H1 (cell line): ENCODE measurements around the gene PLCXD1. TPM values are rescaled to one million over a fixed set of nuclear protein-coding genes. Genes with fewer than 3 reads are reported as not detected.

Experiments
- CTCF ChIA-PET: fragments of 300-600 bp; sonication (Branson Sonifier 250); formaldehyde crosslinking; loops from one replicate; lab custom pipeline; 2021; ENCODE audit not compliant: partially characterized antibody; lab: Charles Lee
- POLR2A ChIA-PET: fragments of 300-600 bp; sonication (Branson Sonifier 250); formaldehyde crosslinking; loops from one replicate; lab custom pipeline; 2021; ENCODE audit warnings: inconsistent platforms; ENCODE audit not compliant: partially characterized antibody; lab: Charles Lee
- DNase-seq, 2 experiments: peaks; one replicate each; pipeline versions ENCODE4 v3.0.0 to v3.0.0-alpha.2; 2010 to 2022; ENCODE audit warnings: low spot score in 2 of 2, low read depth in 1 of 2, mixed read lengths in 1 of 2
- FAIRE-seq: peaks from 2 replicates; lab custom pipeline; 2011; peaks lifted over from hg19 to GRCh38; lab: Jason Lieb, UNC
- H2AFZ ChIP-seq: 2 replicates; pipeline ENCODE4 v1.8.1; 2012; ENCODE audit warnings: low read length, inconsistent platforms
- H2AK5ac ChIP-seq: 2 replicates; pipeline ENCODE4 v1.6.1; 2013; ENCODE audit warnings: low read depth, low read length
- H2BK120ac ChIP-seq: replicated peaks from 2 replicates; pipeline ENCODE3; 2013; ENCODE audit warnings: low read depth, low read length, inconsistent platforms
- H2BK12ac ChIP-seq: 2 replicates; pipeline ENCODE4 v1.6.1; 2013; ENCODE audit warnings: low read depth, low read length
- H2BK15ac ChIP-seq: 2 replicates; pipeline ENCODE4 v1.6.1; 2013; ENCODE audit warnings: low read length
- H2BK20ac ChIP-seq: 2 replicates; pipeline ENCODE4 v1.6.1; 2013; ENCODE audit warnings: low read length
- H2BK5ac ChIP-seq: 2 replicates; pipeline ENCODE4 v1.6.1; 2013; ENCODE audit warnings: low read depth, low read length
- H3K14ac ChIP-seq: 2 replicates; pipeline ENCODE4 v1.6.1; 2013; ENCODE audit warnings: inconsistent platforms; ENCODE audit not compliant: insufficient read length
- H3K18ac ChIP-seq: 2 replicates; pipeline ENCODE4 v1.6.1; 2013; ENCODE audit warnings: low read length; ENCODE audit errors: extremely low read depth
- H3K23ac ChIP-seq: 2 replicates; pipeline ENCODE4 v1.6.1; 2013; ENCODE audit warnings: inconsistent platforms; ENCODE audit not compliant: insufficient read length
- H3K23me2 ChIP-seq: 2 replicates; pipeline ENCODE4 v1.6.1; 2013; ENCODE audit warnings: low read depth, low read length
- H3K27ac ChIP-seq: 2 replicates; pipeline ENCODE4 v1.6.1; 2011; ENCODE audit warnings: low read depth, low read length, inconsistent platforms
- H3K27me3 ChIP-seq, 4 experiments: replicated peaks in 1 of 4; 1 replicate in 1 of 4; 2 replicates in 3 of 4; pipeline versions ENCODE4 v1.6.1 to v1.8.1; 2011 to 2013; ENCODE audit warnings: low read length in 3 of 4, mild to moderate bottlenecking in 3 of 4, inconsistent platforms in 2 of 4, mixed read lengths in 2 of 4, moderate library complexity in 1 of 4; ENCODE audit not compliant: control insufficient read depth in 3 of 4, insufficient read depth in 3 of 4; ENCODE audit errors: extremely low read depth in 1 of 4
- H3K36me3 ChIP-seq, 4 experiments: 2 replicates each; pipeline versions ENCODE4 v1.6.1 to v1.8.1; 2011 to 2013; ENCODE audit warnings: mild to moderate bottlenecking in 4 of 4, low read length in 3 of 4, moderate library complexity in 2 of 4, control low read depth in 1 of 4, inconsistent platforms in 1 of 4; ENCODE audit not compliant: insufficient read depth in 4 of 4, control insufficient read depth in 2 of 4
- H3K4ac ChIP-seq: replicated peaks from 2 replicates; pipeline ENCODE3; 2013; ENCODE audit warnings: low read length, low read depth, mixed read lengths, inconsistent platforms; ENCODE audit not compliant: insufficient read length
- H3K4me1 ChIP-seq, 4 experiments: replicated peaks in 1 of 4; 1 replicate in 1 of 4; 2 replicates in 3 of 4; pipeline versions ENCODE4 v1.6.1 to v1.8.1; 2011 to 2013; ENCODE audit warnings: low read length in 3 of 4, inconsistent platforms in 2 of 4, mixed read lengths in 1 of 4; ENCODE audit not compliant: insufficient read depth in 4 of 4, control insufficient read depth in 3 of 4
- H3K4me2 ChIP-seq, 2 experiments: 2 replicates each; pipeline versions ENCODE4 v1.6.1 to v1.8.1; 2011 to 2013; ENCODE audit warnings: low read depth in 2 of 2, low read length in 2 of 2, control low read depth in 1 of 2, inconsistent platforms in 1 of 2, mild to moderate bottlenecking in 1 of 2; ENCODE audit not compliant: insufficient read depth in 1 of 2
- H3K4me3 ChIP-seq, 4 experiments: fragments of 200-600, 300-600 bp in 1 of 4; sonication (generic), shearing (Covaris generic), sonication (Bioruptor Twin) in 1 of 4; 2 replicates each; pipeline versions ENCODE4 v1.5.1 to v1.8.1; 2011 to 2016; ENCODE audit warnings: low read length in 4 of 4, low read depth in 3 of 4, control low read depth in 2 of 4, inconsistent platforms in 2 of 4, mild to moderate bottlenecking in 2 of 4, mixed read lengths in 1 of 4, moderate library complexity in 1 of 4; ENCODE audit not compliant: insufficient read depth in 2 of 4; ENCODE audit errors: extremely low read depth in 1 of 4
- H3K56ac ChIP-seq: replicated peaks from 2 replicates; pipeline ENCODE3; 2013; ENCODE audit warnings: low read depth, mild to moderate bottlenecking, mixed read lengths, low read length, inconsistent platforms; ENCODE audit not compliant: insufficient read length
- H3K79me1 ChIP-seq: 2 replicates; pipeline ENCODE4 v1.6.1; 2013; ENCODE audit warnings: low read depth, low read length, control low read depth
- H3K79me2 ChIP-seq, 2 experiments: 2 replicates each; pipeline versions ENCODE4 v1.6.1 to v1.8.1; 2012 to 2013; ENCODE audit warnings: low read length in 2 of 2, mild to moderate bottlenecking in 2 of 2, inconsistent platforms in 1 of 2; ENCODE audit not compliant: insufficient read depth in 2 of 2, control insufficient read depth in 1 of 2
- H3K9ac ChIP-seq, 4 experiments: replicated peaks in 1 of 4; 1 replicate in 1 of 4; 2 replicates in 3 of 4; pipeline versions ENCODE4 v1.6.1 to v1.8.1; 2011 to 2013; ENCODE audit warnings: low read depth in 3 of 4, low read length in 3 of 4, control low read depth in 2 of 4, mild to moderate bottlenecking in 2 of 4, moderate library complexity in 2 of 4, inconsistent platforms in 1 of 4; ENCODE audit errors: extremely low read depth in 1 of 4
- H3K9me3 ChIP-seq, 2 experiments: 2 replicates each; pipeline versions ENCODE4 v1.6.1 to v1.8.1; 2012 to 2013; ENCODE audit warnings: mild to moderate bottlenecking in 2 of 2, moderate library complexity in 2 of 2, control low read depth in 1 of 2, inconsistent platforms in 1 of 2, low read depth in 1 of 2, low read length in 1 of 2, mixed read lengths in 1 of 2; ENCODE audit not compliant: insufficient read depth in 2 of 2
- H4K20me1 ChIP-seq, 2 experiments: replicated peaks in 1 of 2; 2 replicates each; pipeline versions ENCODE3 to v1.8.1; 2011 to 2013; ENCODE audit warnings: inconsistent platforms in 2 of 2, low read length in 2 of 2, mild to moderate bottlenecking in 1 of 2; ENCODE audit not compliant: insufficient read depth in 2 of 2, control insufficient read depth in 1 of 2
- H4K5ac ChIP-seq: 2 replicates; pipeline ENCODE4 v1.6.1; 2013; ENCODE audit warnings: low read length, low read depth, mixed read lengths, inconsistent platforms; ENCODE audit not compliant: insufficient read length
- H4K8ac ChIP-seq: 2 replicates; pipeline ENCODE4 v1.8.0; 2013; ENCODE audit warnings: mild to moderate bottlenecking, moderate library complexity, low read length, inconsistent platforms; ENCODE audit not compliant: insufficient read depth; ENCODE audit errors: extremely low read depth
- H4K91ac ChIP-seq: replicated peaks from 2 replicates; pipeline ENCODE3; 2013; ENCODE audit warnings: low read length, mixed read lengths, inconsistent platforms; ENCODE audit not compliant: insufficient read length
- ATF3 ChIP-seq: IDR thresholded peaks from 2 replicates; pipeline ENCODE4 v1.6.1; 2011; ENCODE audit warnings: low read depth, mild to moderate bottlenecking, low read length; ENCODE audit not compliant: insufficient read depth
- CREB1 ChIP-seq: IDR thresholded peaks from 2 replicates; pipeline ENCODE4 v1.6.1; 2012; ENCODE audit warnings: inconsistent platforms
- FOSL1 ChIP-seq: IDR thresholded peaks from 2 replicates; pipeline ENCODE4 v1.6.1; 2011; ENCODE audit warnings: mild to moderate bottlenecking, low read depth, low read length, moderate library complexity; ENCODE audit not compliant: insufficient read depth
- HDAC6 ChIP-seq: IDR thresholded peaks from one replicate; pipeline ENCODE4 v1.7.1; 2012; ENCODE audit warnings: low read depth, mild to moderate bottlenecking, inconsistent platforms, low read length, moderate library complexity
- JUND ChIP-seq: IDR thresholded peaks from 2 replicates; pipeline ENCODE4 v1.6.1; 2011; ENCODE audit warnings: mild to moderate bottlenecking, improper control_type of control experiment, low read length
- MAFK ChIP-seq: IDR thresholded peaks from 2 replicates; pipeline ENCODE4 v1.6.1; 2012; ENCODE audit warnings: low read depth, mild to moderate bottlenecking, improper control_type of control experiment, low read length
- POLR2AphosphoS5 ChIP-seq: IDR thresholded peaks from 2 replicates; pipeline ENCODE4 v1.6.1; 2011; ENCODE audit warnings: low read depth, low read length
- TAF7 ChIP-seq: optimal IDR thresholded peaks from 2 replicates; pipeline ENCODE3; 2011; ENCODE audit warnings: low read depth, mild to moderate bottlenecking, inconsistent platforms, low read length, moderate library complexity, borderline replicate concordance
- USF2 ChIP-seq: IDR thresholded peaks from 2 replicates; pipeline ENCODE4 v1.6.1; 2011; ENCODE audit warnings: low read length, improper control_type of control experiment
- WGBS, 2 experiments: shearing (Covaris generic) in 1 of 2; methylation state at CpG; one replicate each; pipeline versions ENCODE4 v1.1.6 to v1.1.7; 2013 to 2015; ENCODE audit warnings: low lambda C conversion rate in 2 of 2, mixed read lengths in 2 of 2, inconsistent platforms in 1 of 2, low coverage in 1 of 2, missing lambda C conversion rate in 1 of 2; ENCODE audit not compliant: insufficient replicate concordance in 2 of 2, insufficient coverage in 1 of 2, insufficient read length in 1 of 2; ENCODE audit errors: extremely low coverage in 1 of 2, missing lambda C conversion rate in 1 of 2; 5-methylcytosine and 5-hydroxymethylcytosine counted together
- polyA plus RNA-seq, 7 experiments: library from polyadenylated mRNA; depleted of rRNA in 3 of 7; stranded (reverse) in 5 of 7; unstranded in 2 of 7; fragments of >200 nt in 5 of 7; fragments of 200-250 nt in 2 of 7; gene quantifications; 1 replicate in 5 of 7; 2 replicates in 1 of 7; 4 replicates in 1 of 7; pipeline versions ENCODE4 v1.2.1 to v1.2.3, GENCODE V29; 2011 to 2013; ENCODE audit warnings: missing spikeins in 2 of 7, mixed read lengths in 2 of 7
- total RNA-seq: library from RNA; stranded (reverse); fragmentation: NEBNext Ultra II Directional; extraction: Animal tissue kit (Norgen Biotek cat#: 25700); gene quantifications from 2 replicates; pipeline ENCODE4 v1.2.1, GENCODE V29; 2021

The PLCXD1 gene
- total and polyA plus RNA-seq, 2 of the 8 experiments (the other 6 are each of a cell fraction or from before 2014, with no cell fraction given), result 93.6 to 124 TPM

GRCh38 chrX:295136-295535, 14.0 kb downstream of the PLCXD1 start:
- TF ChIP-seq CREB1, result no peak
- TF ChIP-seq USF2, result no peak
- no peak for TF ChIP-seq TAF7
- no peak for TF ChIP-seq POLR2AphosphoS5
- TF ChIP-seq JUND, result no peak
- no peak for TF ChIP-seq ATF3
- no peak for TF ChIP-seq MAFK
- TF ChIP-seq HDAC6, result no peak
- no peak for TF ChIP-seq FOSL1
- Histone ChIP-seq H3K27ac (no peak overlapping the region), H3K4me1 (no peaks in the 10 kb centered on the region), H3K18ac (no peak overlapping the region), H4K5ac (no peak overlapping the region), H4K91ac (no peak overlapping the region), H2BK120ac (no peak overlapping the region), H2BK15ac (no peak overlapping the region), H3K56ac (no peak overlapping the region), H2BK12ac (no peak overlapping the region), H3K23ac (no peak overlapping the region), H3K36me3 (peaks cover 34 to 83% (median 57%) of the 10 kb centered on the region in 4 experiments), H3K4me2 (no peak overlapping the region), H2AFZ (no peak overlapping the region), H2AK5ac (no peak overlapping the region), H3K27me3 (no peaks in the 10 kb centered on the region), H2BK5ac (no peak overlapping the region), H3K79me2 (peaks cover 0 to 4% of the 10 kb centered on the region in 2 experiments; a peak in 1 of 4 replicates), H3K79me1 (peaks cover 5% of the 10 kb centered on the region; the same call in 1 of the 2 replicates), H3K14ac (no peak overlapping the region), H3K9me3 (no peaks in the 10 kb centered on the region), H2BK20ac (no peak overlapping the region), H3K4me3 (no peak overlapping the region), H4K20me1 (peaks cover 7 to 8% of the 10 kb centered on the region in 2 experiments), H3K9ac (no peak overlapping the region), H3K4ac (no peak overlapping the region), H4K8ac (no peak overlapping the region), H3K23me2 (no peaks in the 10 kb centered on the region)
- 98% methylated on average over 13 of the region's 21 CpGs; no CpG with 5 or more reads in 1 of the 2 experiments for WGBS, 2 experiments
- CTCF ChIA-PET, result no interaction called here
- DNase-seq (no peak), FAIRE-seq (no peak)
- POLR2A ChIA-PET, result no interaction called here
